ENCODE measurements around the gene PIH1D1. TPM values are rescaled to one million over a fixed set of nuclear protein-coding genes. Genes with fewer than 3 reads are reported as not detected.

PIH1D1 gene
- total and polyA plus RNA-seq, 10 of the 15 experiments (the other 5 are each of a cell fraction or from before 2014, with no cell fraction given) = 16.1 to 153 (median 106) TPM

- TF ChIP-seq MAX (IDR thresholded peaks at IDR 0.05; ENCODE audit: low read depth, low read length) = peak; percentile 77; the same call in 1 of the 2 replicates
- no peak for TF ChIP-seq KAT2A (conservative IDR thresholded peaks at IDR 0.05; ENCODE audit: control insufficient read depth, low read depth, low read length)
- 0 out of 2 replicates have a peak, but pooled peaks have one; percentile 1 for TF ChIP-seq WRNIP1 (IDR thresholded peaks at IDR 0.05; ENCODE audit: borderline replicate concordance, low read depth, low read length)
- TF ChIP-seq RAD51 (IDR thresholded peaks at IDR 0.05) = peak; percentile 61
- TF ChIP-seq MXI1 (IDR thresholded peaks at IDR 0.05; ENCODE audit: low read depth, low read length) = peak; percentile 96
- 0 out of 2 replicates have a peak, but pooled peaks have one; percentile 16 for TF ChIP-seq HDGF (IDR thresholded peaks at IDR 0.05)
- TF ChIP-seq BHLHE40 (IDR thresholded peaks at IDR 0.05; ENCODE audit: borderline replicate concordance in 1 of 2, low read depth in 2 of 2, low read length in 1 of 2) = peak; percentile 94 to 95
- no peak for TF ChIP-seq NFYB (IDR thresholded peaks at IDR 0.05; ENCODE audit: insufficient read depth, low read depth, low read length)
- no peak for TF ChIP-seq BCL11A (IDR thresholded peaks at IDR 0.05; ENCODE audit: low read depth, low read length)
- no peak for TF ChIP-seq REST (IDR thresholded peaks at IDR 0.05; ENCODE audit: low read depth, low read length)
- TF ChIP-seq MYC (IDR thresholded peaks at IDR 0.05; ENCODE audit: insufficient read depth, insufficient read length, insufficient replicate concordance, low read length, severe bottlenecking) = no peak
- 0 out of 2 replicates have a peak, but pooled peaks have one; percentile 23 for TF ChIP-seq BACH1 (IDR thresholded peaks at IDR 0.05; ENCODE audit: borderline replicate concordance)
- TF ChIP-seq NBN (IDR thresholded peaks at IDR 0.05) = peak; percentile 22; the same call in 1 of the 2 replicates
- TF ChIP-seq ZNF592 (IDR thresholded peaks at IDR 0.05) = no peak
- TF ChIP-seq POU2F2 (IDR thresholded peaks at IDR 0.05; ENCODE audit: borderline replicate concordance, low read depth, low read length) = peak; percentile 59; the same call in 1 of the 3 replicates
- TF ChIP-seq DPF2 (IDR thresholded peaks at IDR 0.05) = no peak
- TF ChIP-seq CBFB (IDR thresholded peaks at IDR 0.05; ENCODE audit: low read depth) = 0 out of 2 replicates have a peak, but pooled peaks have one; percentile 24
- no peak for TF ChIP-seq ZNF274 (IDR thresholded peaks at IDR 0.05; ENCODE audit: insufficient read depth, insufficient read length)
- TF ChIP-seq SKIL (IDR thresholded peaks at IDR 0.05; ENCODE audit: low read depth, poor library complexity, severe bottlenecking) = no peak
- TF ChIP-seq RFX5 (IDR thresholded peaks at IDR 0.05; ENCODE audit: low read depth, low read length) = no peak
Measured at GRCh38 chr19:49497047-49497788, 45.6 kb upstream of the PIH1D1 start (continued).
